ENCODE results near the gene NR2C1. TPM values are rescaled to one million over a fixed set of nuclear protein-coding genes. Genes with fewer than 3 reads are reported as not detected.
A peak's percentile ranks its signal among the peaks of the same experiment; 100 is the strongest.

NR2C1 gene
- polyA plus RNA-seq, 3 donors from 2014 or later, result 1.4 to 9.5 (median 5.9) TPM

GRCh38 chr12:95066091-95066855, 7.1 kb downstream of the NR2C1 start:
- Mint-ChIP-seq H3K9me3 (no peaks in the 10 kb centered on the region), H3K4me3 (no peak overlapping the region), H3K36me3 (peaks cover 14 to 22% (median 18%) of the 10 kb centered on the region in 3 donors), H3K27ac (no peak overlapping the region), H3K4me1 (peaks cover 10 to 20% of the 10 kb centered on the region in 2 donors), H3K27me3 (ENCODE audit: low read depth in 3 of 3) (peaks cover 0 to 2% (median 0%) of the 10 kb centered on the region in 3 donors)
- no peak for DNase-seq

- Mint-ChIP-seq H3K4me3 (no peak overlapping the region), H3K27ac (no peak overlapping the region), H3K36me3 (peaks cover 9 to 30% (median 21%) of the 10 kb centered on the region in 3 donors), H3K4me1 (no peaks in the 10 kb centered on the region), H3K27me3 (ENCODE audit: low read depth in 3 of 3) (no peaks in the 10 kb centered on the region), H3K9me3 (no peaks in the 10 kb centered on the region)
- DNase-seq, result no peak
These were observed 12.5 kb downstream of the NR2C1 start for GRCh38 chr12:95060951-95061350.

GRCh38 chr12:95059984-95060383, 13.4 kb downstream of the NR2C1 start:
- Mint-ChIP-seq H3K9me3 (no peaks in the 10 kb centered on the region), H3K36me3 (peaks cover 14 to 36% (median 25%) of the 10 kb centered on the region in 3 donors), H3K27me3 (ENCODE audit: low read depth in 3 of 3) (no peaks in the 10 kb centered on the region), H3K4me1 (no peaks in the 10 kb centered on the region), H3K27ac (no peak overlapping the region), H3K4me3 (no peak overlapping the region)
- no peak for DNase-seq

- Mint-ChIP-seq H3K4me1 (no peaks in the 10 kb centered on the region), H3K27ac (no peak overlapping the region), H3K4me3 (no peak overlapping the region)
These were observed 16.0 kb downstream of the NR2C1 start for GRCh38 chr12:95057424-95057823.

GRCh38 chr12:95055057-95055456, 18.4 kb downstream of the NR2C1 start:
- Mint-ChIP-seq H3K9me3 (no peaks in the 10 kb centered on the region), H3K36me3 (peaks cover 12 to 37% (median 16%) of the 10 kb centered on the region in 3 donors), H3K27ac (no peak overlapping the region), H3K4me3 (no peak overlapping the region), H3K27me3 (ENCODE audit: low read depth in 3 of 3) (no peaks in the 10 kb centered on the region), H3K4me1 (no peaks in the 10 kb centered on the region)
- DNase-seq, result no peak

More at GRCh38 chr12:95057424-95057823, 16.0 kb downstream of the NR2C1 start:
- no peak for DNase-seq
- Mint-ChIP-seq H3K36me3 (peaks cover 10 to 32% (median 15%) of the 10 kb centered on the region in 3 donors), H3K27me3 (ENCODE audit: low read depth in 3 of 3) (no peaks in the 10 kb centered on the region), H3K9me3 (no peaks in the 10 kb centered on the region)

GRCh38 chr12:95054206-95054605, 19.2 kb downstream of the NR2C1 start:
- no peaks in the 10 kb centered on the region for H3K9me3 Mint-ChIP-seq
- no peak overlapping the region for H3K27ac Mint-ChIP-seq
- H3K27me3 Mint-ChIP-seq (ENCODE audit: low read depth in 3 of 3), result no peaks in the 10 kb centered on the region
- no peak overlapping the region for H3K4me3 Mint-ChIP-seq
- no peaks in the 10 kb centered on the region for H3K4me1 Mint-ChIP-seq
- H3K36me3 Mint-ChIP-seq, result peaks cover 12 to 40% (median 16%) of the 10 kb centered on the region in 3 donors
- DNase-seq, result no peak

- Mint-ChIP-seq H3K4me1 (no peaks in the 10 kb centered on the region), H3K27ac (peak overlapping the region in 1 of 6 donors; percentile 4), H3K4me3 (no peak overlapping the region), H3K9me3 (no peaks in the 10 kb centered on the region), H3K36me3 (peaks cover 14 to 46% (median 26%) of the 10 kb centered on the region in 3 donors), H3K27me3 (ENCODE audit: low read depth in 3 of 3) (no peaks in the 10 kb centered on the region)
- DNase-seq, result no peak
These were observed 22.2 kb downstream of the NR2C1 start for GRCh38 chr12:95051241-95051640.

- H3K36me3 Mint-ChIP-seq, result peaks cover 3 to 4% (median 4%) of the 10 kb centered on the region in 3 donors
- no peak for DNase-seq
- no peaks in the 10 kb centered on the region for H3K9me3 Mint-ChIP-seq
- no peaks in the 10 kb centered on the region for H3K27me3 Mint-ChIP-seq (ENCODE audit: low read depth in 3 of 3)
- H3K4me1 Mint-ChIP-seq, result peaks cover 12 to 16% of the 10 kb centered on the region in 2 donors
- H3K27ac Mint-ChIP-seq, result no peak overlapping the region
- H3K4me3 Mint-ChIP-seq, result no peak overlapping the region
These were observed 35.5 kb downstream of the NR2C1 start for GRCh38 chr12:95037906-95038305.

GRCh38 chr12:95034750-95035149, 38.7 kb downstream of the NR2C1 start:
- peak overlapping the region in 3 of 6 donors; percentile 21 to 69 (median 60) for H3K27ac Mint-ChIP-seq
- H3K36me3 Mint-ChIP-seq, result peaks cover 3 to 10% (median 5%) of the 10 kb centered on the region in 3 donors
- no peak overlapping the region for H3K4me3 Mint-ChIP-seq
- H3K27me3 Mint-ChIP-seq (ENCODE audit: low read depth in 3 of 3), result no peaks in the 10 kb centered on the region
- peaks cover 8 to 16% of the 10 kb centered on the region in 2 donors for H3K4me1 Mint-ChIP-seq
- H3K9me3 Mint-ChIP-seq, result no peaks in the 10 kb centered on the region
- no peak for DNase-seq

- no peak for DNase-seq
- Mint-ChIP-seq H3K27ac (no peak overlapping the region), H3K36me3 (peaks cover under 1 to 31% (median 28%) of the 10 kb centered on the region in 3 donors)
These were observed 50.9 kb downstream of the NR2C1 start for GRCh38 chr12:95022477-95022876.

GRCh38 chr12:95017482-95017881, 55.9 kb downstream of the NR2C1 start:
- Mint-ChIP-seq H3K9me3 (peaks cover 0 to 2% (median 0%) of the 10 kb centered on the region in 6 donors), H3K4me1 (no peaks in the 10 kb centered on the region), H3K4me3 (no peak overlapping the region), H3K36me3 (peaks cover 6 to 32% (median 24%) of the 10 kb centered on the region in 3 donors), H3K27ac (no peak overlapping the region), H3K27me3 (ENCODE audit: low read depth in 3 of 3) (peaks cover 0 to 2% (median under 1%) of the 10 kb centered on the region in 3 donors)
- DNase-seq, result no peak

More at GRCh38 chr12:95022477-95022876, 50.9 kb downstream of the NR2C1 start:
- Mint-ChIP-seq H3K9me3 (no peaks in the 10 kb centered on the region), H3K4me3 (no peak overlapping the region), H3K4me1 (no peaks in the 10 kb centered on the region), H3K27me3 (ENCODE audit: low read depth in 3 of 3) (no peaks in the 10 kb centered on the region)

- peaks cover 0 to 4% (median 3%) of the 10 kb centered on the region in 3 donors for H3K27me3 Mint-ChIP-seq (ENCODE audit: low read depth in 3 of 3)
- H3K9me3 Mint-ChIP-seq, result peaks cover 0 to 2% (median 0%) of the 10 kb centered on the region in 6 donors
- peaks cover 6 to 28% (median 20%) of the 10 kb centered on the region in 3 donors for H3K36me3 Mint-ChIP-seq
- no peak overlapping the region for H3K27ac Mint-ChIP-seq
- no peak for DNase-seq
- H3K4me1 Mint-ChIP-seq, result no peaks in the 10 kb centered on the region
- no peak overlapping the region for H3K4me3 Mint-ChIP-seq
These were observed 57.3 kb downstream of the NR2C1 start for GRCh38 chr12:95016120-95016519.

GRCh38 chr12:95014554-95014953, 58.9 kb downstream of the NR2C1 start:
- H3K27me3 Mint-ChIP-seq (ENCODE audit: low read depth in 3 of 3), result peaks cover 0 to 5% (median 3%) of the 10 kb centered on the region in 3 donors
- peaks cover 0 to 2% (median 0%) of the 10 kb centered on the region in 6 donors for H3K9me3 Mint-ChIP-seq

GRCh38 chr12:95006206-95006605, 67.2 kb downstream of the NR2C1 start:
- Mint-ChIP-seq H3K27me3 (ENCODE audit: low read depth in 3 of 3) (peaks cover 7 to 18% (median 11%) of the 10 kb centered on the region in 3 donors), H3K36me3 (peaks cover 0 to 14% (median 3%) of the 10 kb centered on the region in 3 donors), H3K9me3 (peaks cover 2 to 14% (median 9%) of the 10 kb centered on the region in 6 donors), H3K27ac (no peak overlapping the region), H3K4me1 (peaks cover 22 to 28% of the 10 kb centered on the region in 2 donors), H3K4me3 (no peak overlapping the region)
- no peak for DNase-seq

More at GRCh38 chr12:95014554-95014953, 58.9 kb downstream of the NR2C1 start:
- no peak overlapping the region for H3K4me3 Mint-ChIP-seq
- H3K4me1 Mint-ChIP-seq, result no peaks in the 10 kb centered on the region
- no peak overlapping the region for H3K27ac Mint-ChIP-seq
- peaks cover 6 to 19% (median 13%) of the 10 kb centered on the region in 3 donors for H3K36me3 Mint-ChIP-seq
- DNase-seq, result no peak

Measured in immature natural killer cell (primary cell).